Activated B cell treated with CpG ODN at 0.5 μM for 24 hours (primary cell): Measurements from ENCODE around the gene LHX1. TPM values are rescaled to one million over a fixed set of nuclear protein-coding genes. Genes with fewer than 3 reads are reported as not detected.

Source experiments
- ATAC-seq: fragments of 200-7000 bp; cut with Tn5 transposase; one replicate; pipeline ENCODE4 v1.10.0; 2021; ENCODE audit warnings: low read depth, mild to moderate bottlenecking, moderate library complexity
- CTCF ChIA-PET: fragments of 350-600 bp; sonication (Branson Sonifier 250); formaldehyde crosslinking; loops from one replicate; lab custom pipeline; 2021; ENCODE audit warnings: antibody characterized with exemption; lab: Charles Lee
- POLR2A ChIA-PET: fragments of 350-600 bp; sonication (Branson Sonifier 250); formaldehyde crosslinking; loops from one replicate; lab custom pipeline; 2021; ENCODE audit warnings: antibody characterized with exemption; lab: Charles Lee
- DNase-seq: peaks from one replicate; pipeline ENCODE4 v3.0.0; 2022
- H3K27ac Mint-ChIP-seq: one replicate; pipeline ENCODE4 v1.8.0; 2020; ENCODE audit warnings: mixed read lengths
- H3K27me3 Mint-ChIP-seq: one replicate; pipeline ENCODE4 v1.8.0; 2021; ENCODE audit warnings: mixed read lengths
- H3K36me3 Mint-ChIP-seq: one replicate; pipeline ENCODE4 v1.8.0; 2021; ENCODE audit warnings: low read depth, mixed read lengths
- H3K4me1 Mint-ChIP-seq: one replicate; pipeline ENCODE4 v1.8.0; 2021; ENCODE audit warnings: mixed read lengths
- H3K4me3 Mint-ChIP-seq: one replicate; pipeline ENCODE4 v1.8.0; 2020; ENCODE audit warnings: mild to moderate bottlenecking, mixed read lengths
- H3K9me3 Mint-ChIP-seq: one replicate; pipeline ENCODE4 v1.8.0; 2020; ENCODE audit warnings: mixed read lengths
- CTCF ChIP-seq: fragments of 200-600 bp; IDR thresholded peaks from one replicate; pipeline ENCODE4 v1.8.0; 2022; ENCODE audit warnings: antibody characterized with exemption, mild to moderate bottlenecking
- intact Hi-C: fragments of 100-400 bp; cut with micrococcal nuclease; formaldehyde crosslinking; loops from one replicate; pipeline ENCODE4 v1.15.1; 2024
- total RNA-seq: library from RNA; stranded (reverse); gene quantifications from 2 replicates; pipeline ENCODE4 v1.2.3, GENCODE V29; 2022

Gene LHX1
- total RNA-seq, 1 donor from 2014 or later = not detected

GRCh38 chr17:36918211-36918691, 19.0 kb upstream of the LHX1 start:
- CTCF ChIA-PET = no interaction called here

GRCh38 chr17:36919407-36919968, 17.8 kb upstream of the LHX1 start:
- intact Hi-C loops = no loop called here
- DNase-seq (no peak), ATAC-seq (no peak)
- Mint-ChIP-seq H3K27ac (no peak overlapping the region), H3K9me3 (no peaks in the 10 kb centered on the region), H3K36me3 (no peaks in the 10 kb centered on the region), H3K4me1 (no peaks in the 10 kb centered on the region), H3K27me3 (peaks cover 45% of the 10 kb centered on the region), H3K4me3 (no peak overlapping the region)
- ChIA-PET CTCF (no interaction called here), POLR2A (no interaction called here)
- no peak for TF ChIP-seq CTCF

More at GRCh38 chr17:36918211-36918691, 19.0 kb upstream of the LHX1 start:
- Mint-ChIP-seq H3K27me3 (peaks cover 45% of the 10 kb centered on the region), H3K4me3 (no peak overlapping the region), H3K4me1 (no peaks in the 10 kb centered on the region), H3K9me3 (no peaks in the 10 kb centered on the region), H3K27ac (no peak overlapping the region), H3K36me3 (no peaks in the 10 kb centered on the region)
- ATAC-seq (no peak), DNase-seq (no peak)
- POLR2A ChIA-PET = no interaction called here
- intact Hi-C loops = no loop called here
- no peak for TF ChIP-seq CTCF

- Mint-ChIP-seq H3K36me3 (no peaks in the 10 kb centered on the region), H3K27ac (no peak overlapping the region), H3K4me1 (no peaks in the 10 kb centered on the region), H3K4me3 (no peak overlapping the region), H3K27me3 (peaks cover 41% of the 10 kb centered on the region), H3K9me3 (no peaks in the 10 kb centered on the region)
- intact Hi-C loops = no loop called here
- TF ChIP-seq CTCF = no peak
- ATAC-seq (no peak), DNase-seq (no peak)
- ChIA-PET CTCF (no interaction called here), POLR2A (no interaction called here)
Measured at GRCh38 chr17:36920032-36921005, 17.0 kb upstream of the LHX1 start.

- ChIA-PET POLR2A (no interaction called here), CTCF (no interaction called here)
- no peaks in the 10 kb centered on the region for H3K36me3 Mint-ChIP-seq
- TF ChIP-seq CTCF = no peak
- peaks cover 37% of the 10 kb centered on the region for H3K27me3 Mint-ChIP-seq
- DNase-seq = no peak
- no peak for ATAC-seq
- H3K4me3 Mint-ChIP-seq = no peak overlapping the region
- H3K27ac Mint-ChIP-seq = no peak overlapping the region
- no peaks in the 10 kb centered on the region for H3K4me1 Mint-ChIP-seq
- no peaks in the 10 kb centered on the region for H3K9me3 Mint-ChIP-seq
- intact Hi-C loops = no loop called here
Measured at GRCh38 chr17:36921095-36921851, 16.0 kb upstream of the LHX1 start.
